Lower leg skin (tissue), 4 donors: ENCODE results near the gene SYCP3. TPM values are rescaled to one million over a fixed set of nuclear protein-coding genes. Genes with fewer than 3 reads are reported as not detected.

Experiments
- DNase-seq, 2 donors: peaks; one replicate each; pipeline ENCODE4 v3.0.0-alpha.2; 2019; ENCODE audit warnings: low spot score in 2 of 2
- H3K4me3 ChIP-seq: fragments of 200-600 bp; sonication (generic); 2 replicates; pipeline ENCODE4 v1.5.1; 2017; ENCODE audit warnings: mild to moderate bottlenecking, low read depth; ENCODE audit not compliant: poor library complexity, severe bottlenecking
- CTCF ChIP-seq, 3 donors: fragments of 450-650 bp; IDR thresholded peaks; one replicate each; pipeline ENCODE4 v1.5.1; 2016; ENCODE audit warnings: antibody characterized with exemption in 3 of 3, mild to moderate bottlenecking in 3 of 3, moderate library complexity in 2 of 3
- POLR2A ChIP-seq, 2 donors: fragments of 450-650 bp; IDR thresholded peaks; one replicate each; pipeline ENCODE4 v1.6.1; 2016 to 2017; ENCODE audit warnings: antibody characterized with exemption in 2 of 2, mild to moderate bottlenecking in 1 of 2, moderate library complexity in 1 of 2
- WGBS, 2 donors: methylation state at CpG; one replicate each; pipeline ENCODE4 v1.1.5; 2018; 5-methylcytosine and 5-hydroxymethylcytosine counted together
- intact Hi-C: fragments of 100-400 bp; cut with DNase I; formaldehyde crosslinking; loops from one replicate; pipeline ENCODE4 v1.15.0; 2023; ENCODE audit warnings: low total_unique reads
- total RNA-seq, 4 donors: library from RNA; depleted of rRNA; stranded (reverse); fragments of >200 nt; gene quantifications; one replicate each; pipeline ENCODE4 v1.1.0, GENCODE V29; 2016

The SYCP3 gene
- total RNA-seq, 4 donors from 2014 or later: 0.58 TPM; not detected in 3

- 78 to 82% methylated on average over 3 of the region's 3 CpGs for WGBS, 2 donors
- TF ChIP-seq CTCF (IDR thresholded peaks at IDR 0.05) (no peak), POLR2A (IDR thresholded peaks at IDR 0.05) (no peak)
- no peak for DNase-seq
- intact Hi-C loops: no loop called here
- H3K4me3 ChIP-seq: no peak overlapping the region
Observed at GRCh38 chr12:101714877-101715444, 24.3 kb downstream of the SYCP3 start.

GRCh38 chr12:101713930-101714329 is 25.3 kb downstream of the SYCP3 start:
- no peak for TF ChIP-seq POLR2A (IDR thresholded peaks at IDR 0.05)
- 85 to 87% methylated on average over 2 of the region's 2 CpGs for WGBS, 2 donors
- no peak for DNase-seq
- intact Hi-C loops: no loop called here
- H3K4me3 ChIP-seq: no peak overlapping the region

GRCh38 chr12:101713059-101713682 is 26.1 kb downstream of the SYCP3 start:
- intact Hi-C loops: no loop called here
- TF ChIP-seq CTCF (IDR thresholded peaks at IDR 0.05): no peak
- TF ChIP-seq POLR2A (IDR thresholded peaks at IDR 0.05): no peak
- 45 to 46% methylated on average over 5 of the region's 5 CpGs for WGBS, 2 donors
- peak in 1 of 2 donors; percentile 67 for DNase-seq
- H3K4me3 ChIP-seq: no peak overlapping the region

- 90 to 93% methylated on average over 4 of the region's 4 CpGs for WGBS, 2 donors
- intact Hi-C loops: no loop called here
- no peak for DNase-seq
- no peak for TF ChIP-seq CTCF (IDR thresholded peaks at IDR 0.05)
- no peak for TF ChIP-seq POLR2A (IDR thresholded peaks at IDR 0.05)
- H3K4me3 ChIP-seq: no peak overlapping the region
Observed at GRCh38 chr12:101710288-101710687, 29.0 kb downstream of the SYCP3 start.

GRCh38 chr12:101707131-101707782 is 32.0 kb downstream of the SYCP3 start:
- H3K4me3 ChIP-seq: no peak overlapping the region
- intact Hi-C loops: no loop called here
- no peak for TF ChIP-seq CTCF (IDR thresholded peaks at IDR 0.05)
- TF ChIP-seq POLR2A (IDR thresholded peaks at IDR 0.05): no peak
- no peak for DNase-seq

- no peak for TF ChIP-seq CTCF (IDR thresholded peaks at IDR 0.05)
- no peak for TF ChIP-seq POLR2A (IDR thresholded peaks at IDR 0.05)
- 91 to 100% methylated on average over 1 of the region's 1 CpG for WGBS, 2 donors
- no peak for DNase-seq
- no peak overlapping the region for H3K4me3 ChIP-seq
- intact Hi-C loops: no loop called here
Observed at GRCh38 chr12:101706403-101706802, 32.9 kb downstream of the SYCP3 start.
